ENCODE results near the gene PPHLN1.

- TF ChIP-seq FOXM1 (IDR thresholded peaks at IDR 0.05; ENCODE audit: borderline replicate concordance), result no peak
- TF ChIP-seq PKNOX1 (IDR thresholded peaks at IDR 0.05), result no peak
These were observed 68.5 kb downstream of the PPHLN1 start for GRCh38 chr12:42394429-42394828.
